ENCODE measurements around the gene GOLGA1. TPM values are rescaled to one million over a fixed set of nuclear protein-coding genes. Genes with fewer than 3 reads are reported as not detected.
"Not testable (repeated sequence)": the region's sequence is repeated elsewhere in the genome, so short reads cannot be mapped to it uniquely, and the experiment has no call there.

The GOLGA1 gene
- total and polyA plus RNA-seq, 3 donors from 2014 or later: 36.1 to 54.2 (median 36.7) TPM

DNA sequence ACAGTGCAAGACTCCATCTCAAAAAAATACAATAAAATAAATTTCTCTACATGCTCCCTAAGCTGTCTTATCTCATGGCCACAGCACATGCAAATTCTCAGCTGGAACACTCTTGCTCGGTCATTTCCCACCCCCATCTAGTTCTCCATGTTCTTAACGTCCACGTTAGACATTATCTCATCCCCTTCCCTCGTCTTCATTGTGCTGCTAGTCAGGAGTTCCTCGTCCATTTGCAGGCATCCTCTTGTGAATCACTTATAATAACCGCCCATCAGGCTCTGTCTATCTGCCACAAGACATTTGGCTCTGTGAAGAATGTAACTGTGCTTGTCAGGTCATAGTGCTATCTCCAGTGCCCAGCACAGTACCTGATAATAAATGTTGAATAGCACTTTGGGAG is 32.9 kb upstream of the GOLGA1 start:
- no peaks in the 10 kb centered on the region for H3K36me3 ChIP-seq (ENCODE audit: low read depth, missing control alignments)
- WGBS, 2 donors: 88 to 95% methylated on average over 6 of the region's 6 CpGs

DNA sequence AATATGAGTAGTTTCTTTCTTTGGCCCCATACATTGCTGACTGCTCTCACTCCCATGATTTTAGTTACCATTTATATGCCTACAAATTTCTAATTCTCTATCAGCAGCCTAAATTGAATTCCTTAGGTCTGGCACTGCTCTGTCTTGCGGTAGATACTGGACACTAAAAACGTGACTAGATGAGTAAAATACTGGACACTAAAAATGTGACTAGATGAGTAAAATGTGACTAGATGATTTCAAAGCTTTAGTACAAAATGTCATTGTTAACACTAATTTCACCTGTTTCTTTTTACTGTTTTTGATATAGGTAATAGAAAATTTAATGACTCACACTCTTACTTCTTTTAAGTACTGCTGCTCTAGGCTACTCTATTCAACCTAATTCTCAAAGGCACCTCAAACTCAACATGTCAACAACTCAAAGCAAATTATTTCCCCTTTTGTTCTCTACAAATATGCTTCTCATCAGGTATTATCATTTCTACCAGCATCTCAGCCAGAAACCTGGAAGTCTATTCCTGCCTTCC is 31.4 kb upstream of the GOLGA1 start:
- H3K4me1 ChIP-seq: no peaks in the 10 kb centered on the region
- no peaks in the 10 kb centered on the region for H3K9me3 ChIP-seq
- H3K36me3 ChIP-seq (ENCODE audit: low read depth, missing control alignments): no peaks in the 10 kb centered on the region
- no peaks in the 10 kb centered on the region for H3K27me3 ChIP-seq
- 91 to 97% methylated on average over 2 of the region's 2 CpGs for WGBS, 2 donors
- intact Hi-C loops (cut with DNase I; ENCODE audit: low total_unique reads): no loop called here
- no peak for DNase-seq
- no peak overlapping the region for H3K4me3 ChIP-seq
- H3K27ac ChIP-seq: no peak overlapping the region
- TF ChIP-seq POLR2A (IDR thresholded peaks at IDR 0.05): no peak
- TF ChIP-seq, protein P1, sequence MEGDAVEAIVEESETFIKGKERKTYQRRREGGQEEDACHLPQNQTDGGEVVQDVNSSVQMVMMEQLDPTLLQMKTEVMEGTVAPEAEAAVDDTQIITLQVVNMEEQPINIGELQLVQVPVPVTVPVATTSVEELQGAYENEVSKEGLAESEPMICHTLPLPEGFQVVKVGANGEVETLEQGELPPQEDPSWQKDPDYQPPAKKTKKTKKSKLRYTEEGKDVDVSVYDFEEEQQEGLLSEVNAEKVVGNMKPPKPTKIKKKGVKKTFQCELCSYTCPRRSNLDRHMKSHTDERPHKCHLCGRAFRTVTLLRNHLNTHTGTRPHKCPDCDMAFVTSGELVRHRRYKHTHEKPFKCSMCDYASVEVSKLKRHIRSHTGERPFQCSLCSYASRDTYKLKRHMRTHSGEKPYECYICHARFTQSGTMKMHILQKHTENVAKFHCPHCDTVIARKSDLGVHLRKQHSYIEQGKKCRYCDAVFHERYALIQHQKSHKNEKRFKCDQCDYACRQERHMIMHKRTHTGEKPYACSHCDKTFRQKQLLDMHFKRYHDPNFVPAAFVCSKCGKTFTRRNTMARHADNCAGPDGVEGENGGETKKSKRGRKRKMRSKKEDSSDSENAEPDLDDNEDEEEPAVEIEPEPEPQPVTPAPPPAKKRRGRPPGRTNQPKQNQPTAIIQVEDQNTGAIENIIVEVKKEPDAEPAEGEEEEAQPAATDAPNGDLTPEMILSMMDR (IDR thresholded peaks at IDR 0.05): no peak

More for the DNA sequence above, 32.9 kb upstream of the GOLGA1 start:
- Histone ChIP-seq H3K9me3 (no peaks in the 10 kb centered on the region), H3K4me1 (no peaks in the 10 kb centered on the region), H3K27me3 (no peaks in the 10 kb centered on the region), H3K4me3 (no peak overlapping the region), H3K27ac (no peak overlapping the region)
- no peak for DNase-seq
- intact Hi-C loops (cut with DNase I; ENCODE audit: low total_unique reads): no loop called here
- TF ChIP-seq, protein P1 (IDR thresholded peaks at IDR 0.05): no peak
- no peak for TF ChIP-seq POLR2A (IDR thresholded peaks at IDR 0.05)

DNA sequence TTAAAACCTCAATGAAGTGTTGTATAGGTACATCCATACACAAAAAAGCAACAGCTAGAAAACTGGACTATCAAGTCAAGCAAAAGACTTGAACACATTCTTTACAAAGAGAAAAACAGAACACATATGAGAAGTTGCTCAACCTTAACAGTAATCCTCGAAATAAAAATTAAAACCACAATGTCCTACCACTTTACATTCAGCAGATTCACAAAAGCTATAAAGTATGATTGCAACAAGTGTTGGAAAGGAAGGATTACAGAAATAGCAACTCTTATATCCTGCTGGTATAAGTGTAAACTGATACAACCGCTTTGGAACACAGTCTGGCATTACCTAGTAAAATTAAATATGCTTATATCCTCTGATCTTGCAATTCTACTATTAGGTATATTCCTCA is 28.5 kb upstream of the GOLGA1 start:
- intact Hi-C loops (cut with DNase I; ENCODE audit: low total_unique reads): no loop called here
- H3K9me3 ChIP-seq: no peaks in the 10 kb centered on the region
- H3K27ac ChIP-seq: no peak overlapping the region
- no peak overlapping the region for H3K4me3 ChIP-seq
- DNase-seq: no peak
- no peaks in the 10 kb centered on the region for H3K4me1 ChIP-seq
- TF ChIP-seq, protein P1 (IDR thresholded peaks at IDR 0.05): no peak
- no peak for TF ChIP-seq POLR2A (IDR thresholded peaks at IDR 0.05)
- no peaks in the 10 kb centered on the region for H3K36me3 ChIP-seq (ENCODE audit: low read depth, missing control alignments)
- H3K27me3 ChIP-seq: no peaks in the 10 kb centered on the region
- WGBS, 2 donors: 84 to 85% methylated on average over 2 of the region's 2 CpGs

DNA sequence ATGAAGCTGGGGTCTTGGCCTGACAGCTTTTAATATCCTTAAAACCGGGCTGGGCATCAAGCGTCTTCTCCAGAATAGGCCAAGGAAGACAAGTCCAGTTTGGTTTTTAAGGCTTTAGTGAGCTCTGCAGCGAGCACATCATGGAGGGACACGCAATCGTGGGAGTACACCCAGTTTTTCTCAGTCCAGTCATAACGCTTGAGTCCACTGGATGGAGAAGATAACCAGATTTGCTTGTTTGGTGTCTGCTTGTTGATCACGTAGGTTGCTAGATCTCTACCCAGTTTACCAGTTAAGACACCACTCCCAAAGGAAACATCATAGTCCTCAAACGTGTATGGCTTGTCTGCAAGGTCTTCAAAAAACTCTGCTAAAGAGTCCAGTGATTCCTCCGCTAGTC is 27.4 kb upstream of the GOLGA1 start:
- Histone ChIP-seq H3K4me3 (no peak overlapping the region), H3K27me3 (no peaks in the 10 kb centered on the region), H3K36me3 (ENCODE audit: low read depth, missing control alignments) (no peaks in the 10 kb centered on the region), H3K27ac (no peak overlapping the region), H3K9me3 (no peaks in the 10 kb centered on the region), H3K4me1 (no peaks in the 10 kb centered on the region)
- WGBS, 2 donors: 94 to 96% methylated on average over 9 of the region's 9 CpGs
- intact Hi-C loops (cut with DNase I; ENCODE audit: low total_unique reads): no loop called here
- DNase-seq: no peak
- TF ChIP-seq, protein P1 (IDR thresholded peaks at IDR 0.05): no peak
- TF ChIP-seq POLR2A (IDR thresholded peaks at IDR 0.05): no peak

DNA sequence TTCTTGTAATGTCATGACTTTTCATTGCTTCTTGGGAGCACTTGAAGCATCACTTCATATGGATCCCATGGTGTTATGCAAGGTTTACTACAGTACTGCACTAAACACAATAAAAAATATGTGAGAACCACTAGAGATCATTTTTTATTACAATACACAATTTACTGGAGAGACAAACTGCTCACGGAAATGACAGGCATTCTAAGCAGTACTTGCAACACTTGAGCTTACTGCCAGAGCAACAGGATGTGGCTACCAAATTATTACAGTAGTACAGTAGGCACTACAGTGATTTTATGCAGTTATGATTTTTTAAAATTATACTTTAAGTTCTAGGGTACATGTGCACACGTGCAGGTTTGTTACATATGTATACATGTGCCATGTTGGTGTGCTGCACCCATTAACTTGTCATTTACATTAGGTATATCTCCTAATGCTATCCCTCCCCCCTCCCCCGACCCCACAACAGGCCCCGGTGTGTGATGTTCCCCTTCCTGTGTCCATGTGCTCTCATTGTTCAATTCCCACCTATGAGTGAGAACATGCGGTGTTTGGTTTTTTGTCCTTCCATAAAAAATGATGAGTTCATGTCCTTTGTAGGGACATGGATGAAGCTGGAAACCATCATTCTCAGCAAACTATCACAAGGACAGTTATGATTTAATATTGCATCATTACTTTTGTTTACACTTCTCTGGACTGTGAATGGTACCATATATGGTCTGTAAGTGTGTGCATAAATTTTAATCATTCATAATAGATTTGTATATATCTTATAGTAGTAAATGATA is 25.1 kb upstream of the GOLGA1 start:
- H3K4me3 ChIP-seq; H3K36me3 ChIP-seq (ENCODE audit: low read depth, missing control alignments); DNase-seq; H3K27ac ChIP-seq; H3K27me3 ChIP-seq; H3K9me3 ChIP-seq; H3K4me1 ChIP-seq; intact Hi-C loops (cut with DNase I; ENCODE audit: low total_unique reads): not testable (repeated sequence)
- 87 to 94% methylated on average over 5 of the region's 5 CpGs for WGBS, 2 donors
